Activated CD8-positive, alpha-beta memory T cell treated with anti-CD3 and anti-CD28 coated beads, Interleukin-2, amount 50 U/mL, for 48 hours (primary cell): Measurements from ENCODE around the gene SOX18.
"Not testable (repeated sequence)": the region's sequence is repeated elsewhere in the genome, so short reads cannot be mapped to it uniquely, and the experiment has no call there.

Source experiments
- DNase-seq: peaks from one replicate; pipeline ENCODE4 v3.0.0-alpha.2; 2020

The SOX18 gene

GRCh38 chr20:64021124-64021975 is 28.1 kb downstream of the SOX18 start:
- DNase-seq: no peak

GRCh38 chr20:64015635-64016034 is 33.8 kb downstream of the SOX18 start:
- DNase-seq: no peak

DNA sequence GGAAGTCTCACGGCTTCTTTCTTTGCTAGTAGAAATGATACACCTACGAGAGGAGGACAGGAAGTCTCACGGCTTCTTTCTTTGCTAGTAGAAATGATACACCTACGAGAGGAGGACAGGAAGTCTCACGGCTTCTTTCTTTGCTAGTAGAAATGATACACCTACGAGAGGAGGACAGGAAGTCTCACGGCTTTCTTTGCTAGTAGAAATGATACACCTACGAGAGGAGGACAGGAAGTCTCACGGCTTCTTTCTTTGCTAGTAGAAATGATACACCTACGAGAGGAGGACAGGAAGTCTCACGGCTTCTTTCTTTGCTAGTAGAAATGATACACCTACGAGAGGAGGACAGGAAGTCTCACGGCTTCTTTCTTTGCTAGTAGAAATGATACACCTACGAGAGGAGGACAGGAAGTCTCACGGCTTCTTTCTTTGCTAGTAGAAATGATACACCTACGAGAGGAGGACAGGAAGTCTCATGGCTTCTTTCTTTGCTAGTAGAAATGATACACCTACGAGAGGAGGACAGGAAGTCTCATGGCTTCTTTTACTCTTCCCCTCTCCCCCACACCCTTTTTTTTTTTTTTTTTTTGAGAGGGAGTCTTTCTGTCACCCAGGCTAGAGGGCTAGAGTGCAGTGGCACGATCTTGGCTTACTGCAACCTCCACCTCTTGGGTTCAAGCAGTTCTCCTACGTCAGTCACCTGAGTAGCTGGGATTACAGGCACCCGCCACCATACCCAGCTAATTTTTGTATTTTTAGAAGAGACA is 36.9 kb downstream of the SOX18 start:
- not testable (repeated sequence) for DNase-seq

DNA sequence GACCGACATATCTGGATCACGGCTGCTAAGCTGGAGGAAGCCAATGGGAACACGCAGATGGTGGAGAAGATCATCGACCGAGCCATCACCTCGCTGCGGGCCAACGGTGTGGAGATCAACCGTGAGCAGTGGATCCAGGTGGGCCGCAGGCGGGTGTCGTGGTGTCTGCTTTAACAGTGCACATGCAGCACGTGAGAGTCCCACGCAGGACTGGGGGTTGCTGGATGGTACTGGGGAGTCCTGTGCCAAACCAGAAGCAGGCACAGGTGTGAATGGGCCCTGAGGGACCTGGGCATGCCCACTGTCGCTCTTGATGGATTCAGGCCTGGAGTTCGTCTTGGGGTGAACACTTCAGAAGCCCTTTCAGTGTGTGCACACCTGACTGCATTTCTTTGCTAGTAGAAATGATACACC is 38.1 kb downstream of the SOX18 start:
- DNase-seq: no peak

DNA sequence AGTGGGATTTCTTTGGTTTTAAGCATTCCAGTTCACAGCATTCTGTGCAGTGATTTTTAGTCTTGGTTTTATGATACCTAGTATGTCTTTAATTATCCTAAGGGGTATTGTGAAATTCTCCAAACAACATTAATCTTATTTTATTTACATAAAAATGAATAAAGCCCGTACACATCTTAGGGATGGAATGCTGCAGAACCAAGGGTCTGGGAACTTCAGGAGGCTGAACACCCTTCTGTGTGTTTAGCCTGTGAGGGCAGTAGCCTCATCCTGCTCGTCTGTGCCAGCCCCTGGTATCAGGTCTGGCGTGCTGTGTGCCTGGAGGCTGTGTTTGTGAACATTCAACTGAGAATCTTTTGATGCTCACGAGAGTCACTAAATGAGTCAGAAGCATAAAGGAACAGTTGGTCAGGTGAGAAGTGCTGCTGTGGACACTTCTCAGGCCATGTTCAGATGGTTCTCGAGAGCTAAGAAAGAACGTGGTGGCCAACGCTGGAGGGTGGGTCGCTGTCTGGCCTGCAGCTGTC is 38.7 kb downstream of the SOX18 start:
- DNase-seq: no peak

DNA sequence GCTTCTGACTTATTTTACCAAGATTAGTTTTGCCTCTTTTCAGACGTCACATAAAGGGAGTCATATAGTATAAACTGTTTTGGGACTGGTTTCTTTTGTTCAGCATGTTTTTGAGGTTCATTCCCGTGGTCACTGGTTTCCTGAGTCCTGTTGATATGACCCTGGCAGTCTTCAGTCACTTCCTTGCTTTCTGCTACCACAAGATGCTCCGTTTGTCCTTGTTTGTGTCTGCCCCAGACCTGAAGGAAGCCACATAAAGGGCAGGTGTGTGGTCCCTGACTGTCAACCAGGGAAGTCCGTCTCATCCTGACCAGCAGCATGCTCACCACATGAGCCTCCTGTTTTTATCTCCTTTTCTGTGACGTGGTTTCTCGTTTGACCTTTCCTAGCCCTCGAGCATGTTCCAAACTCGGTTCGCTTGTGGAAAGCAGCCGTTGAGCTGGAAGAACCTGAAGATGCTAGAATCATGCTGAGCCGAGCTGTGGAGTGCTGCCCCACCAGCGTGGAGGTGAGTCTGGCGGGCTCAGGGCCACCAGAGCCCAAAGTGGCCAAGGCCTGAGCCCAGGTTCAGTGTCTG is 39.5 kb downstream of the SOX18 start:
- DNase-seq: no peak

- DNase-seq: no peak
Measured at GRCh38 chr20:64006902-64007301, 42.5 kb downstream of the SOX18 start.

DNA sequence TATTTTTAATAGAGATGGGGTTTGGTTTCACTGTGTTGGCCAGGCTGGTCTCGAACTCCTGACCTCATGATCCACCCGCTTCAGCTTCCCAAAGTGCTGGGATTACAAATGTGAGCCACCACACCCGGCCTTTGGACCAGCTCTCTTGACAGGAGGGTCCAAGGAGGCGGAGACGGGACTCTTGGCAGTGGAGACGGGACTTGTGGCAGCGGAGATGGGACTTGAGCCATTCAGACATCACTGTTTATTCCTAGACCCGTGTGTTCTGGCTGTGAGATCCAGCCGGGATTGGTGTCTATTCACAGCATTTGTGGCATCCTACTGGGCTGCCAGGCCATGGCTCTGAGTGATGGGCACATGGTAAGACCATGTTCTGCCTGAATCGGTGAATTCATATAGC is 42.9 kb downstream of the SOX18 start:
- no peak for DNase-seq

DNA sequence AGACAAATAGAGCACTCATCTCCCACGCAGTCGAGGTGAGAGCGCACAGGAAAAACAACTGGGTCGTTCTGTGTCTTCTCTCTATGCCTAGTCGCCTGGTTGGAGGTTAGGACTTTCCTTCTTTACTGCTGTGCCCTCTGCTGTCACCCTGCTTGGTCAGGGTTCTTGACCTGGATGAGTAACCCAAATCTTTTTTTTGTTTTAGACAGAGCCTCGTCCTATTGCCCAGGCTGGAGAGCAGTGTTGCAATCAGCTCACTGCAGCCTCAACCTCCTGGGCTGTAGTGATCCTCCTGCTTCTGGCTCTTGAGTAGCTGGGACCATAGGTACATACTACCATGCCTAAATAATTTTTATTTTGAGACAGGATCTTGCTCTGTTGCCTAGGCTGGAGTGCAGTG is 44.0 kb downstream of the SOX18 start:
- DNase-seq: no peak

DNA sequence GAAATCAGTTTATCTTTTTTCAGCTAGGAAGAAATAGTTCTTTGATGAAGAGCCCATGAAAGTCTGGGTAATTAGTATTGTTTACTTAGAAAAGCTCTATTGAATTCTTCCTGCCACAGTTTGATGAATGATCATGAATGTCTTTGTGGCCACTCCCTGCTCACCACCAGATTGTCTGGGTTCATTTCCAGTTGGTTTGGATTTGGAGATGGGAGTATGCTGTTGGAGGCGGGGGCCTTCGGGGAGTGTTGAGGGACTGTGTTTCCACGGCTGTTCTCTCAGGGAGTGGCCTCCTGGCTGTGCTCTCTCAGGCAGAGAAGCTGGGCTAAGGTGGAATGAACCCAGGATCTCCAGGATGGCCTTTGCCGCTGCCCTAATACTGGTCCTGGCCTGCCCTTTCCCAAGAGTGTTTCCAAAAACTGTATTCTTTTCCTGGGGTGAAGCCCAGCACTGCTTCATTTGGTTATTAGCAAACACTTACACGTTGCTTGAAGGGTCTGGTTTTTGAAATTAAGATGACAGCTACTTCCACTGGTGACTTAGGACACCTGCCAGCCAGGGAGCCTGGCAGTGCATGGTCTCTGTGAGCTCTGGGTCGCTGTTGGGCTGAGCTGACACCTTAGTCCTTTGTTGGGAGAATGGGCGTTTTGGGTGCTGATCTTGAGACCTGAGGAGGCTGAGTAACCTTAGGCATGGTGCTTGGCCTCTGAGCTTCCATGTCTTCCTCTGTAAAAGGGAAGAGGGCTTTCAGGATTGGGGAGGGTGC is 45.3 kb downstream of the SOX18 start:
- DNase-seq: no peak

GRCh38 chr20:64001607-64002011 is 47.8 kb downstream of the SOX18 start:
- no peak for DNase-seq

DNA sequence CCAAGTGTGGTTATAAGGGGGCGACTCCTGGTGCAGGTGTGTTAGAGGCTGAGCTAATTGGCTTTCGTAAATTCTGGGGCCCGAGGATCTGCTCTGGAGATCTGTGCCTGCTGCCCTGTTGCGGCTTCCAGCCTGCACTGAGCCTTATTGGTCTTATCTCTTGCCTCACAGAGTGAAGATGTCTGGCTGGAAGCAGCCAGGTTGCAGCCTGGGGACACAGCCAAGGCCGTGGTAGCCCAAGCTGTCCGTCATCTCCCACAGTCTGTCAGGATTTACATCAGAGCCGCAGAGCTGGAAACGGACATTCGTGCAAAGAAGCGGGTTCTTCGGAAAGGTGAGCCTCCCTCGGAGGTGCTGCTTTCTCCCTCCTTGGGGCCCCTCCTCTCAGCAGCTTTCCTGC is 48.5 kb downstream of the SOX18 start:
- no peak for DNase-seq
